GM12873 (cell line): ENCODE measurements around the gene VARS2.

ENCODE experiments used
- TF ChIP-seq, protein P1 (sequence below): IDR thresholded peaks from 2 replicates; pipeline ENCODE4 v1.5.1; 2012; ENCODE audit warnings: low read depth, mild to moderate bottlenecking, moderate library complexity, low read length, control low read depth; ENCODE audit not compliant: insufficient read depth; ENCODE audit errors: missing control alignments

VARS2 gene

DNA sequence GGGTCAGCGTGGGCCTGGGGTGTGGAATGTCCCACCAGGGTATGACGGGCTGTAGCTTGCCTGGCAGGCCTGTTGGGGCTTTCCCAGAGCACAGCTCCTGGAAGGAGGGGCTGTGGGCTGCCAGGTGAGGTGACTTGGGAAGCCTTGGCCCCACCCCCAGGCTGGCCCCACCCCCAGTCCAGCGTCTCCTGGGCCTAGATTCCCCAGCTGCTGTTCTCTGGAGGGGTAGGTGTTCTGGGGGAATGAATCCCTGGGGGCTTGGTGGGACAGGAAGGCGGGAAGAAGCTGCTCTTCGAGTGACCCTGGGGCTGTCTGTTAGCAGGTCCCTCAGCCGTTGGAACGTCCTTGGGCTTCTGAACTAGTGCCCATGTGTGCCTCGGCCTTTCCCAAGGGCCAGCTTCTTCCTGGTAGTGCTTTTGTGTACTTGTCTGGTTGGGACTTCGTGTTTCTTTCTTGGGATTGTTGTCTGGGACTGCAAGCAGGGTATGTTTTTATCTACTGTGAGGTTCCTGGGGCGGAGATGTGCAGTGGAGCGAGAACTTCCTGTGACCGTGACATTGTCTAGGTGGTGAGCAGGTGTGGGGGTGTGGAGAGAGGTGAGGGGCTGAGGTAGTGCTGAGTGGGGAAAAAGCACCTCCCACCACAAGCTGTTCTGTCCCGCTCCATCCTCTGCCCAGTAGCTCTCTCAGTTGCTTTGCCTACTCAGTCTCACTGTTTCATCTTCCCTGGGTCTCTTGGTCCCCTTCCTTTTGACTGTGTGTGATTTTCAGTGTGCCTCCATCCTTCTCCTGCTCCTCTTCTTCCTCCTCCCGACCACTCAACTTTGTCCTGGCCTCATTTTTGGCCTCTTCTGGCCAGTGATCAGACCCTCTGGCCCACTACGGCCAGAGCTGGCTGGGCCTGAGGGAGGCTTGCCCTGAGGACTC lies 31.0 kb upstream of the VARS2 start:
- TF ChIP-seq, protein P1, sequence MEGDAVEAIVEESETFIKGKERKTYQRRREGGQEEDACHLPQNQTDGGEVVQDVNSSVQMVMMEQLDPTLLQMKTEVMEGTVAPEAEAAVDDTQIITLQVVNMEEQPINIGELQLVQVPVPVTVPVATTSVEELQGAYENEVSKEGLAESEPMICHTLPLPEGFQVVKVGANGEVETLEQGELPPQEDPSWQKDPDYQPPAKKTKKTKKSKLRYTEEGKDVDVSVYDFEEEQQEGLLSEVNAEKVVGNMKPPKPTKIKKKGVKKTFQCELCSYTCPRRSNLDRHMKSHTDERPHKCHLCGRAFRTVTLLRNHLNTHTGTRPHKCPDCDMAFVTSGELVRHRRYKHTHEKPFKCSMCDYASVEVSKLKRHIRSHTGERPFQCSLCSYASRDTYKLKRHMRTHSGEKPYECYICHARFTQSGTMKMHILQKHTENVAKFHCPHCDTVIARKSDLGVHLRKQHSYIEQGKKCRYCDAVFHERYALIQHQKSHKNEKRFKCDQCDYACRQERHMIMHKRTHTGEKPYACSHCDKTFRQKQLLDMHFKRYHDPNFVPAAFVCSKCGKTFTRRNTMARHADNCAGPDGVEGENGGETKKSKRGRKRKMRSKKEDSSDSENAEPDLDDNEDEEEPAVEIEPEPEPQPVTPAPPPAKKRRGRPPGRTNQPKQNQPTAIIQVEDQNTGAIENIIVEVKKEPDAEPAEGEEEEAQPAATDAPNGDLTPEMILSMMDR: no peak

DNA sequence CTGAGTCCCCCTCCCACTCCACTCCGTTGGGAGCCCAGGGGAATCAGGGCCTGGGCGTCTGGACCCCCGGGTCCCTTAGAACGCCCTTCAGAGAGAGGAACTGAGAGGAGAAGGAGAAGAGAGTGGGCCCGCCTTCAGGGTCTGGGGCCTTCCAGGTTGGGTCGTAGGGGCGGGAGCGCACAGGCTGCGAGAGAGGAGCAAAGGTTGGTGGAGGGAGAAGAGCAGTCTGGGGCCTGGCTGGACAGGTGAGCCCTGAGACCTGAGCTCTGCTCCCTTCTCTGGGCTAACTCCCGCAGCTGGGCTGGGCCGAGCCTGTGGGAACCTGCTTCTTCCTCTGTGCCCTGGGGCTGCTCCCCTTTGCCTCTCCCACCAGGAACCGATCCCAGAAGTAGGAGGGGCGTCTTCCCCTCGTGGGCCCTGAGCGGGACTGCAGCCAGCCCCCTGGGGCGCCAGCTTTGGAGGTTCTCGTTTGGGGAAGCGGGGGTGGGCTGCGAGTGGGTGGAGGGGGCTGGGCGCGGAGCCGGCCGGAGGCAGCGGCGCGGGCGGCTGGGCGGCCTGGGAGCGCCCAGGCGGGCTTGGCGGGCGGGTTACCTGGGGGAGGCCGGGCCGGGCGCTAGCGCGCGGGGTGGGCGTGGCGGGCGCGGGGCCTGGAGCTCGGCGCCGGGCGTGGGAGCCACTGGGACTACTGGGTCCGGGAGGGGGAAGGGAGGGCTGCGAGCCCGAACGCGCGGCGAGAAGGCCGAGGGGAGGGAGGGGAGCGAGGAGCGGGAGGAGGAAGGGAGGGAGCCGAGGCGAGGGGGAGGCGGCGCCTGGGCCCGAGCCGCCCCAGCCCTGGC lies 30.1 kb upstream of the VARS2 start, which contains the start of gene DDR1:
Gene DDR1 (plus strand): TSS at position 835 of the 836 bp plus-strand sequence. CDS start 4,211 bp downstream, outside the sequence.
- TF ChIP-seq, protein P1: no peak

DNA sequence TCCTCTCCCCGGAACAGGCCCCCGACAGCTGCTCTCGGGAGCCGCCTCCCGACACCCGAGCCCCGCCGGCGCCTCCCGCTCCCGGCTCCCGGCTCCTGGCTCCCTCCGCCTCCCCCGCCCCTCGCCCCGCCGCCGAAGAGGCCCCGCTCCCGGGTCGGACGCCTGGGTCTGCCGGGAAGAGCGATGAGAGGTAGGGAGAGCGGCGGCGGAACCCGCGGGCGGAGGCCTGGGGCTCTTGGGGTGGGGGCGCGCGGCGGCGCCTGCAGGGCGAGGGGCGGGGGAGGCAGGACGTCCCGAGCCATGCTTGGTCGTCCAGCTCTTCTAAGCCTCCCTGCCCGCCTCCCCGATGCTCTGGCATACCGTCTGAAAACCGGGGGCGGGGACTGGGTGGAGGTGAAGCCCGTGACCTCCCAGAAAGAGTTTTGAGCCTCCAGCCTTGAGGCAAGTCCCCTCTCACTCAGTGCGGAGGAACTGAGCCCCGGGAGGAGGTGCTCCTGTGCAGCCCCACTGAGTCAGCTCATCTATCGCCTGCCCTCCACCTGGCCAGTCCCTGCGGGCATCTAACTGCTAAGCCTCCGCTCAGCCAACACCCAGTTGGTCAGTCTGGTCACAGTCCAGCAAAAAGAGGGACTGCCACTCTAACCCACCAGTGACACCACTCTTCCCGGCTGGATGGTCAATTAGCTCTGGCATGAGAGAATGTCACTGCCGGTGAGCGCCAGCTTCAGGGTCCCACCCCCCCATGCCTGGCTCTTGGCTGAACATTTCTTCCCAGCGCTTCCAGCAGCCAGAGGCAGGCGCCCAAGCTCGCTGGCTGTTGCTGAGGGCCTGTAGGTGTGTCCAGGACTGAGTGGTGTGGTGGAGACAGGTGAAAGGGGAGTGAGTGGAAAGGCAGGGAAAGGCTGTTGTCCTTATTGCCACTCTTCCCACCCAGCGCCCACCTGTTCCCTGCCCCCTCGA lies 29.2 kb upstream of the VARS2 start:
- TF ChIP-seq, protein P1: no peak

DNA sequence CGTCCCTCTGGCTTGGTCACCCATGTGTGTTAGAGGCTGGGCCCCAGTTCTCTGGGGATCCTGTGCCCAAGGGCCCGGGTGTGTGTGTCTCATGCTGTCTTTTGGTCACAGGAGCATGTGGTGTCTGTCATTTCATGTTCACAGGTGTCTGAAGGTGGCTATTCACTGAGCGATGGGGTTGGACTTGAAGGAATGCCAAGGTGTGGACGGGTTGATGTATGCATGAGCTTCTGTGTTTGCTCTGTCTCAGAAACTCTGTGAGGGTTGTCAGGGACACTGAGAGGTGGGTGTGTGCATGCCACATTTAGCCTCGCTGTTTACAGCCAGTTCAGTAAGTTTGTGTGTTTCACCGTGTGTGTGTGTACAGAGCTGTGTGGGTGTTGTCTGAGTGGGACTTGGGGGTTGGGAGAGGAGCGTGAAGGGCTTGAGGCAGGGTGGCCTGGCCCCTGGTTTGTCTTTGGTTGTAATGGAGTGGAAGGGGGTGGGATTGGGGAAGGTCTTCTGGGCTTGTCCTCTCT lies 28.5 kb upstream of the VARS2 start:
- TF ChIP-seq, protein P1: no peak

DNA sequence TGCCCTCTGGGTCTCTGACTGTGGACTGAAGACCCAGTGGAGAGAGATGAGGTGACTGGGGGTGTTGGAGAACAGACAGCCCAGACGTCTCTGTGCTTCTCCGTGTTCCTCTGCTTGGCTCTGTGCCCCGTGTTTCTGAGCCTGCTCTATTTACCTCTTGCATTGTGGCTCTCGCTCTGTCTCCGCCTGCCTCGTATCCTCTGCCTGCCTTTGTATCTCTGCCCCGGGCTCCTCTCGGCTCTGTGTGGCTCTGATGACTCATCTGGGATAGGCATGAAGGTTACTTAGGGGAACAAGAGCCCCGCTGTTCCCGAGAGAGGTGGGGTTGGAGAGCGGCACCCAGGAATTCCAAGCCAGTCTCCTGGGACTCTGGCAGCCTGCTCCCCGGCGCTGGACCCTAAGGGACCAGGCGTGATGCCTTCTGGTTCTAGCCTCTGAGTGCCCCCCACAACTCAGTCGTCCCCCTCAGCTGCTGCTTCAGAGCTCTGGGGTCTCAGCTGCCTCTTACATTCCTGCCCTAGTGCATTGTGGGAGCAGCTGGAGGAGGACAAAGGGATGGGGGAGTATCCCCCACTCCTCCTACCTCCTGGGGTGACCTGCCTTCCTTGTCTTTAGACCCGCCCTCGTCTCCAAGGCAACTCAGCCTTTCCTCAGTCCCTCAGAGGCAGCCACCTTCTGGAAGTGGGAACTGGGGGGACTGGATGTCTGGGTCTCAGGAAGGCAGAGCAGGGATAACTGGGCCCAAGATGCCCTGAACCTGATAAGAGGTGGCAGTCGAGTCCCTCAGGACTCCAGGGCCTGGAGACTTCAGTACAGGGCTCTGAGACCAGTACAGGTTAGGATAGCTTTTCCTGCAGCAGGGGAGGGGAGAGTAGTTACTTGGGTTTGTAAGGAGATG lies 27.8 kb upstream of the VARS2 start:
- TF ChIP-seq, protein P1: no peak

DNA sequence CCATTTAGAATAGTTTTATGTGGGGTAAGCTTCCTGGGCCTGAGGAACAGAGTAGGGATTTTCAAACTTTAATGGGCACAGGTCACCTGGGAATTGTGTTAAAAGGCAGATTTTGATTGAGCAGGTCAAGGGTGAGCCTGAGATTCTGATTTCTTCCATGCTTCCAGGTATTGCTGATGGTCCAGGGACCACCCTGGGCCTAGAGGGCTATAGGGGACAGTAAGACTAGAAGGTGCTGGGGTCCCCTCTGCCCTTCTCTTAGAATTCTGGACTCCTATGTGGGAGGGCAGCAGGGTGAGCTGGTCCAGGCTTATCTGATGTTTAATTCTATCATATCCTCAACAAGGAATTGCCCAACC lies 27.2 kb upstream of the VARS2 start:
- TF ChIP-seq, protein P1: no peak
